Measurements from ENCODE around the gene DMPK. TPM values are rescaled to one million over a fixed set of nuclear protein-coding genes. Genes with fewer than 3 reads are reported as not detected.

The DMPK gene
- total and polyA plus RNA-seq, 9 of the 15 experiments (the other 6 are each of a cell fraction or from before 2014, with no cell fraction given): 0.24 to 31.3 (median 7.3) TPM

DNA sequence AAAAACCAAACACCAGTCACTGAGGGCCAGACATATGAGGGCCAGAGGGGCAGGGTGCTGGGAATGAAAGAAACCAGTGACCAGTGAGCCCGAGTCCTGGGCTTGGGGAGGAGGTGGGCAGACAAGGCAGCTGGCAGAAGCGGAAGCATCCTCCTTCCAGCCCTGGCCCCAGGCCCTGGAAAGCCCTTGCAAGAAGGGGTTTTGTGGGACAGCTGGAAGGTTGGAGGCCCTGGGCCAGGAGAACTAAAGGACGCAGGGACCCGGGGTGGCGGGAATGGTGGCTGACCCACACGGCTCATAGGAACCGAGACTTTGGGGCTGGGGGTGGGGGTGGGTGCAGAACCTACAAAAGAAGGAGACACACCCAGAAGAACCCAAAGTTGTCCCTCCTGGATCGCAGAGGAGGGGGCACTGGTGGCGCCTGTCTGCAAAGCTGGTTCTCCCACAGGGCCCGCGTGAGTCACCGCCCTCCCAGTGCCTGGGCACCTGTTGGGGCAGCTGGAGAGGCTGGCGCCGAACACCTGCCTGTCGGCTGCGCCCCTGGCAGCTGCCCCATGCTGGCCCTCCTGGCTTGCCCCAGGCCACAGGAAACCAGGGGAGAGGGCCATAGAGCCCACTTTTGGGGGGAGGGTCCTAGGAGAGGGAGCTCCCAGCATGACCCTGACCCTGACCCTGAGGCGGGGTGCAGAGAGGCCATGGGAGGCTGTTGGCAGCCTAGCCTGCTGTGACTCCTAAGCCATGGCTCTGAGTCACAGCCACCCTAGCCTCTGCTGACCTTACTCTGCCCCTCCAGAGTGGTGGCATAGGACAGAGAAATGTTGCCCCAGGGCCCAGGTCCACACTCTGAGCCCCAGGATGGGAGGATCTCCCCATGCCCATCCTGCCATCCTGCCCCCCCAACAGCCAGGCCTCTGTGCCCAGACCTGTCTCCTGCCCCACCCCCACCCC is 802 bp downstream of the DMPK start (continued):
- TF ChIP-seq CBX8 (IDR thresholded peaks at IDR 0.05; ENCODE audit: borderline replicate concordance, extremely low read depth, low read depth, low read length, poor library complexity, severe bottlenecking) (no peak), ELF4 (CRISPR knock-in tag; IDR thresholded peaks at IDR 0.05) (no peak), SMAD3 (CRISPR knock-in tag; conservative IDR thresholded peaks at IDR 0.05) (no peak), TEAD1 (CRISPR knock-in tag; IDR thresholded peaks at IDR 0.05) (no peak), PTBP1 (IDR thresholded peaks at IDR 0.05; ENCODE audit: low read depth, low read length) (0 out of 2 replicates have a peak, but pooled peaks have one; percentile 1)
- TF ChIP-seq, protein P1, sequence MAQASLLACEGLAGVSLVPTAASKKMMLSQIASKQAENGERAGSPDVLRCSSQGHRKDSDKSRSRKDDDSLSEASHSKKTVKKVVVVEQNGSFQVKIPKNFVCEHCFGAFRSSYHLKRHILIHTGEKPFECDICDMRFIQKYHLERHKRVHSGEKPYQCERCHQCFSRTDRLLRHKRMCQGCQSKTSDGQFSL (CRISPR knock-in tag; IDR thresholded peaks at IDR 0.05): 0 out of 2 replicates have a peak, but pooled peaks have one; percentile 52
- TF ChIP-seq, protein P1 (tag; IDR thresholded peaks at IDR 0.05): no peak

All from K562 (cell line).